Liver (tissue), 3 donors: ENCODE data around the gene ARHGEF10L.

ENCODE experiments used
- FOXA2 ChIP-seq: IDR thresholded peaks from 2 replicates; pipeline ENCODE4 v1.6.1; 2016; ENCODE audit warnings: antibody characterized with exemption
- JUND ChIP-seq, 2 donors: IDR thresholded peaks; 2 replicates each; pipeline ENCODE4 v1.6.1; 2016; ENCODE audit warnings: antibody characterized with exemption in 2 of 2
- TAF1 ChIP-seq: conservative IDR thresholded peaks from 2 replicates; pipeline ENCODE4 v1.6.1; 2016; ENCODE audit warnings: antibody characterized with exemption, mild to moderate bottlenecking
- TF ChIP-seq, protein P1 (sequence below): fragments of 150-350 bp; IDR thresholded peaks from 2 replicates; pipeline ENCODE4 v1.5.1; 2017; ENCODE audit warnings: improper control_type of control experiment, low read depth, low read length; ENCODE audit not compliant: missing input control
- TF ChIP-seq, protein P2 (sequence below): IDR thresholded peaks from 2 replicates; pipeline ENCODE4 v1.6.1; 2016; ENCODE audit warnings: antibody characterized with exemption
- donor health status: healthy.
- donor health status: healthy.

DNA sequence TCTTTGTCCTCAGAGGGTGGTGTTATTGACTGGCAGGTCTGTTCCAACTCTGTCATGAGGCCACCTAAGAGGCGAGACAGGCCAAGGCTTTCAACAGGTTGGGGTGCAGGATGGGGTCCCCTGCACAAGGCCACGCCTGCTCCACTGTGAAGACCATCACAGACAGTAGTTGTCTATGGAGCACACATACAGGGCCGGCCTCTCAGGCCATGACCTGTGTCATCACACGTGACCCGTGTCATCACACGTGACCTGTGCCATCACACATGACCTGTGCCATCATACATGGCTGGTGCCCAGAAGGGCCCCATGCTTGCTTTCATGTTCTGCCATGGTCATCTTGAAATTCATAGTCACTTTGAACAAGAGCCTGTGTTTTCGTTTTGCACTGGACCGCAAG, 91.9 kb downstream of the ARHGEF10L start:
- TF ChIP-seq, protein P1, sequence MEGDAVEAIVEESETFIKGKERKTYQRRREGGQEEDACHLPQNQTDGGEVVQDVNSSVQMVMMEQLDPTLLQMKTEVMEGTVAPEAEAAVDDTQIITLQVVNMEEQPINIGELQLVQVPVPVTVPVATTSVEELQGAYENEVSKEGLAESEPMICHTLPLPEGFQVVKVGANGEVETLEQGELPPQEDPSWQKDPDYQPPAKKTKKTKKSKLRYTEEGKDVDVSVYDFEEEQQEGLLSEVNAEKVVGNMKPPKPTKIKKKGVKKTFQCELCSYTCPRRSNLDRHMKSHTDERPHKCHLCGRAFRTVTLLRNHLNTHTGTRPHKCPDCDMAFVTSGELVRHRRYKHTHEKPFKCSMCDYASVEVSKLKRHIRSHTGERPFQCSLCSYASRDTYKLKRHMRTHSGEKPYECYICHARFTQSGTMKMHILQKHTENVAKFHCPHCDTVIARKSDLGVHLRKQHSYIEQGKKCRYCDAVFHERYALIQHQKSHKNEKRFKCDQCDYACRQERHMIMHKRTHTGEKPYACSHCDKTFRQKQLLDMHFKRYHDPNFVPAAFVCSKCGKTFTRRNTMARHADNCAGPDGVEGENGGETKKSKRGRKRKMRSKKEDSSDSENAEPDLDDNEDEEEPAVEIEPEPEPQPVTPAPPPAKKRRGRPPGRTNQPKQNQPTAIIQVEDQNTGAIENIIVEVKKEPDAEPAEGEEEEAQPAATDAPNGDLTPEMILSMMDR = no peak
- TF ChIP-seq TAF1 (no peak), JUND (IDR thresholded peaks at IDR 0.05) (no peak), FOXA2 (no peak)
- TF ChIP-seq, protein P2, sequence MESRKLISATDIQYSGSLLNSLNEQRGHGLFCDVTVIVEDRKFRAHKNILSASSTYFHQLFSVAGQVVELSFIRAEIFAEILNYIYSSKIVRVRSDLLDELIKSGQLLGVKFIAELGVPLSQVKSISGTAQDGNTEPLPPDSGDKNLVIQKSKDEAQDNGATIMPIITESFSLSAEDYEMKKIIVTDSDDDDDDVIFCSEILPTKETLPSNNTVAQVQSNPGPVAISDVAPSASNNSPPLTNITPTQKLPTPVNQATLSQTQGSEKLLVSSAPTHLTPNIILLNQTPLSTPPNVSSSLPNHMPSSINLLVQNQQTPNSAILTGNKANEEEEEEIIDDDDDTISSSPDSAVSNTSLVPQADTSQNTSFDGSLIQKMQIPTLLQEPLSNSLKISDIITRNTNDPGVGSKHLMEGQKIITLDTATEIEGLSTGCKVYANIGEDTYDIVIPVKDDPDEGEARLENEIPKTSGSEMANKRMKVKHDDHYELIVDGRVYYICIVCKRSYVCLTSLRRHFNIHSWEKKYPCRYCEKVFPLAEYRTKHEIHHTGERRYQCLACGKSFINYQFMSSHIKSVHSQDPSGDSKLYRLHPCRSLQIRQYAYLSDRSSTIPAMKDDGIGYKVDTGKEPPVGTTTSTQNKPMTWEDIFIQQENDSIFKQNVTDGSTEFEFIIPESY = no peak
